NCI-H69 (cell line): Measurements from ENCODE around the gene ZNF283.

Experiments
- DNase-seq: peaks from one replicate; lab custom pipeline; 2025; lab: John Stamatoyannopoulos, UW

Gene ZNF283

GRCh38 chr19:43826787-43827754 is at the start of gene ZNF283:
Gene ZNF283, plus strand, starts transcription at chr19:43827321. Its CDS starts 6,184 bp downstream, at chr19:43833505.
- DNase-seq = peak; percentile 96

DNA sequence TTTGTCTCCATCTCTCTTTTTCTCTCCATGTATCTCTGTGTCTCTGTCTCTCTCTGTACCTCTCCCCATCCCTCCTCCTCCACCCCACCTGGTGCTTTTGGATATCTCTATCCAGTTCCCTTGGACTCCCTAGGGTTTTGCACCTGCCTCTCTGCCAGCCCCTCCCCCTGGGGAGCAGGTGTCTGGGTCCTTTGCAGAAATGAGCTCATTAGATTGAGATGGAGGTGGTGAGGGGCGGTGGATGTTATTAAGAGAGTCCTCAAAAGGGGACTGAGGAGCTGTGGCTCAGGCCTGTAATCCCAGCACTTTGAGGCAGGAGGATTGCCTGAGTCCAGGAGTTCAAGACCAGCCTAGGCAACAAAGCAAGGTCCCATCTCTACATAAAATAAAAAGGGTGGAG is 48.5 kb upstream of the ZNF283 start:
- peak; percentile 96 for DNase-seq

DNA sequence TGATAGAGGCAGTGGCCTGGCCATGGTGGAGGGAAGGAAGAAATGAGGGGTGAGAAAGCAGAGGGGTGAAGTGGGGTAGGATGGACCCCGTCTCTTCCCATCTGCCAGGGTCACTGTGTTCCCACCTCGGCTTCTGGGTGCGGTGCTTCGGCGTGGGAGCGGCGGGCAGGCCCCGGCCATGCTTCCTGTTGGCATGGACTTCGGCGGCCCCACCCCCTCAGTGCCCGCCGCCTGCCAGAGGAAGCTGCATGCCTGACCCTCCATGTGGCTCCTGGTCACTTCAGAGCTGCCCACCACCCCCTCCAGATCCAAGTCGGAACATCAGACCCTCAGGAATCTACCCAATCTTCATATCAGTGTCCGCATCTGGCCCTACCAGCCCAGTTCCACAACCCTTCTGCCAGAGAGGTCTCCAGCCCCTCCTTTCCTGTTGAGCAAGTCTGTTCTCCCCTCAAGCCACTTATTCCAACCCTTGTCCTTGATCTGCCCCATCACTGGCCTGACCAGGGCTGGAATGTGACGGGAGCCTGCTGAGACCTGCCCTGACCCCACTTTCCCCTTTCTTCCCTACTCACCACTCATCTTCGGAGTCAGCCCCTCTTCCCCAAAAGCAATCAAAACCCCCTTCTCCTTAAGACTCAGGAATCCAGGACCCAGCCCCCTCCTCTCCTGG is 47.8 kb upstream of the ZNF283 start:
- DNase-seq = no peak

DNA sequence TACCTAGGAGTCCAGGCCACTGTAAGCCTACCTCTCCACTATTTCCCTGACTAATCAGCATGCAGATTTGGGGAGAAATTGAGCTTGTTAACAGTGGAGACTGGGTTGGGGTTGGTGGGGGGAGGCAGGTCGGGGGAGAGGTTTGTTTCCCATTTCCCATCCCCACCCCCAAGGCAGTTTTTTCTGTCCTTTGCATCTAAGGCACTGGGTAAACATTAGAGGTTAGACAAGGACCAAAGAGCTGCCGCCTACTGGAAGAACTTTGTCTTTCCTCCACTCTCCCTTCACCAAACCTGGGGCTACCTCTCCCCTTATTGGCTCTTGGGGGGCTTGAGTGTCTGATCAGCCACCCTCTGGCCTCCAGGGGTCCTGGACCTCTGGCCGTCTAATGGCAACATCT is 47.3 kb upstream of the ZNF283 start:
- peak; percentile 37 for DNase-seq

DNA sequence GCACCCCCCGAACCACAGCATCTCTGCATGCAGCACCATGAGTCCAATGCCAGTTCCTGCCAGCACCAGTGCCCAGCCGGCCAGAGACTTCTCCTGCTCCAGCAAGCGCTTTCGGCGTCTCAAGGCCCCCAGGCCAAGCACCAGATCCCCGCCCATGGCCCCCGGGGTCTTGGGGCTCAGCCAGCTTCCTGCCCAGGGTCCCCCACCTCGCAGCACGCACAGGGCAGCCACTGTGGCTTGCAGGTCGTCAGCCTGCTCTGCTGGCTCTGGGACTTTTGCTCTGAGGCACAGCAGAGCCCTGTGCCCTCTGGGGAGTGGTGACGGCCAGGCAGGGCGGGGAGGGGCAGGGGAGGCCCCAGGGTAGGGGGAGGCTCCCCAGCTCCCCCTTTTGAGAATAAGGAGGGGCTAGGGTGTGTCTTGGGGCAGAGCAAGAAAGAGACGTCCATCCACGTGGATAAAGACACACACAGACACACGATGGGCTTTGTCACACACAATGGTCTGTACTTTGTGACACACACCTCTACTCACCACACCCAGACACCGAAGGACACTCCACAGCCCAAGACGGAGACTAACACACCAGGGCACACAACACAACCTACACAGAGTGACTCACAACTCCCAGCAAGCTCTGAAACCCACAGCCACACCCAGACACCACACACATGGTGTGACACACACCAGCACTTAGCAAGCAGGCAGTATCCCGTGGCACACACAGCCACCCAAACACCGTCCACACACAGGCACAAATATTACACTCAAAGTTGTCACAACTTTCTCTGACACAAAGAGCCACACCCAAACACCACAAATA is 46.2 kb upstream of the ZNF283 start, which contains the start of gene KCNN4:
TSS of gene KCNN4 (minus strand) at position 268 of the 820 bp plus-strand sequence. CDS start at position 156, 112 bp downstream.
- peak; percentile 19 for DNase-seq

DNA sequence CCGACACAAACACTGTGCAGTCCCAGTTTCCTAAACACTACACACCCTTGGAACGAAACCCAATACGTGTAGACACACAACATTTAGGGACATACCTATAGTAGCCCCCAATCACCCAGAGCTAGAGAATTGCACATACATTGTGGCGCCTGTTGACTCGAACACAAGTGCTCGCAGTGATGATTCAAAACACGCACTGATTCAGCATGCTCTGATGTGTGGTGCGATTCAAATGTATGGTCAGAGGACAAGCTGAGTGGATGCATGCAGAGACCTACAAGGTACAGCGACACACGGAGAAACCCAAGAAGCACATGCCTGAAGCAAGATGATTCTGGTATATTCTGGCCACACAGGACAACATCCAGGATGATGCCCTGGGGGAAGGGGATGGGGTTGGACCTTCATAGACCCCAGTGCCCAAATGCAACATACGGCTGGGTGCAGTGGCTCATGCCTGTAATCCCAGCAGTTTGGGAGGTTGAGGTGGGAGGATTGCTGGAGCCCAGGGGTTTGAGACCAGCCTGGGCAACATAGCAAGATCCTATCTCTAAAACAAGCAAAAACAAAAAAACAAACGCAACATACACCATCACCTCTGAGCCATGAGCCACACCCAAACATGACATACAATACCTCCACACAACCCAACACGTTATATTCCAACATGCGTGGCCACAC is 45.4 kb upstream of the ZNF283 start:
- no peak for DNase-seq

- no peak for DNase-seq
Observed at GRCh38 chr19:43782311-43782660, 44.8 kb upstream of the ZNF283 start.

DNA sequence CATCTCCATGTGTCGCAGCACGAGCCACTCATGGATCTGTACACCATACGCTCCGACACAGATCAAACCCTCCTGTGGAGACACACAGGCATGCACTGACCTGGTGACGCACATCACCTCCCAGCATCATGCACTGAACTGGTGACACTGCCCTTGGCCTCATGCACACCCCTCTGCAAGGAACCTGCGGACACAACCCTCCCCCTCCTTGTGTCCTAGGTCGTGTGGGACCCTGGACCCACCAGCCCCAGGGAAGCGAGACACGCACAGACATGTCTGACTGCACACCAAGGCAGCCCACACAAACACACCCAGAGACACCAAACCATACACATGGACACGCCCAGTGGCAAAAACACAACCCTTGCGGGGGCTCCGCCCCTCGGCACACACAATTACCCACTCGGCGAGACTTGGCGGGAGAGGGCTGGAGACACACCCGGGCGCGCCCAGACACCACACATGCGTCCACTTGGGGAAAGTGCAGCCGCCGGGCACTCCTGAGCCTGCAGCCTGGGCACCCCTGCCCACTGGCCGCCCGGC is 44.4 kb upstream of the ZNF283 start:
- DNase-seq = peak; percentile 63

DNA sequence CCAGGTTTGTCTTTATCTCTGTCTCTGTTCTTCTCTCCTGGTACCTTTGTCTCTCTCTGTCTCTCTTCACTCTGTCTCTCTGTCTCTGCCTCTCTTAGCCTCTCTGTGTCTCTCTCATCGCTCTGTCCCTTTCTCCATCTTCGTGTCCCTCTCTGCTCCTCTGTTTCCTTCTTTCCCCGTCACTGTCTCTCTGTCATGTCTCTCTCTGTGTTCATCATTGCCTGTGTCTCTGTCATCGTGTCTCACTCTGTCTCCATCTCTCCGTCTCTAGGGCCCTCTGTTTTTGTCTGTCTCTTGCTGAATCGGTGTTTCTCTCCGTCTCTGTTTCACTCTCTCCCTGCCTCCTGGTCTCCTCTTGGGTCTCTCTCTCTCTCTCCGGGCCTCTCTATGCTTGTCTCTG is 43.5 kb upstream of the ZNF283 start:
- no peak for DNase-seq

DNA sequence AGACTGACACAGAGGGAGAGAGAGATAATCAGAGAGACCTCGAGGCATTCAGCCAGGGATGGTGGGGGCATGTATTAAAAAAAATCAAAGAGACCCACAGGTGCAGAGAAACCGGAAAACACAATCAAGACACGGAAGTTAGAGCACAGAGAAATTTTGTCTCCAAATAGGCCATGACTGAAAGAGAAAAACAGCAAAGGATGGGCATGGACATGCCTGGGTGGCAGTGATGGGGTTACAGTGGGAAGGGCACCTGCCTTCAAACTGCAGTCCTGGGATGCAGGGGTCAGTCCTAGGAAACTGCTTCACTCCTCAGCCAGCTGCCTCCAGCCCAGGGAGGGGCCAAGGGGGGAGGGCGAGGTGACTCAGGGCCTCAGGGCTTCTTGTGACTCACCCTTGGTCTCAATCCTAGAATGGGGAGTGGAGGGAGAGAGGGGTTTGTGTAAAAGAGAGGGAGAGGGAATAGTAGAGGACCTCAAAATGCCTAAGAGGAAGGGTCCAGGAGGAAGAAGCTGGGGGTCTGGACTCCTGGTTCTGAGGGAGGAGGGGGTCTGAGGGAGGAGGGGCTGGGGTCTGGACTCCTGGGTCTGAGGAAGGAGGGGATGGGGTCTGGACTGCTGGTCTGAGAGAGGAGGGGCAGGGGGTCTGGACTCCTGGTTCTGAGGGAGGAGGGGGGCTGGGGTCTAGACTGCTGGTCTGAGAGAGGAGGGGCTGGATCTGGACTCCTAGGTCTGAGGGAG is 42.7 kb upstream of the ZNF283 start:
- peak; percentile 46 for DNase-seq

DNA sequence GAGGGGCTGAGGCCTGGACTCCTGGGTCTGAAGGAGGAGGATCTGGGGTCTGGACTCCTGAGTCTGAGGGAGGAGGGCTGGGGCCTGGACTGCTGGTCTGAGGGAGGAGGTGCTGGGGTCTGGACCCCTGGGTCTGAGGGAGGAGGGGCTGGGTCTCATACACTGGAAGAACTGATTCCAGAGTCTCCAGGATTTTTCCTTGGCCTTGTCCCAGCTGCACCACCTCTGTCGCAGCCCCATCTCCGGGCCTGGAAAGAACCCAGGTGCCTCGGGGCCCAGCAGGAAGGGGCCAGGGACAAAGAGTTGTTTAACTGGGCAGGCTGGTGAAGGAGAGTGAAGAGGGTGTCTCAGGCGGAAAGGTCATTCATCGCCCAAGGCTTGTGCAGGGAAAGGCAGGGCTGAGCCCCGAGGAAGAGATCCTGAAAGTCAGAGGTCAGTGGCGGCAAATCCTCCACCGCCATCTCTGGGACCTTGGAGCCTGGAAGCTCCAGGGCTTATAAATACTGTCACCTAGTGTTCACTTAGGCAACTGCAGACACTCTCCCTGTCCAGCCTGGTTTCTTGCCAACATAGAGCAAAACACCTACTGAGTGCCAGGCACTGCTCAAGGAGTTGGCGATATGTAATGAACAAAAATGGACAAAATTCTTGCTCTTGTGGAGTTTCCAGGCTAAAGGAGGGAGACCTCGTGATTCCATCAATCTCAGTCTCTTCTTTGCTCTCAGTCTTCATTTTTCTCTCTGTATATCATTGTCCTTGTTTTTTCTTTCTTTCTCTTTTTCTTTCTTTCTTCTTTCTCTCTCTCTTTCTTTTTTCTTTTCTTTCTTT is 41.9 kb upstream of the ZNF283 start:
- DNase-seq = peak; percentile 83

DNA sequence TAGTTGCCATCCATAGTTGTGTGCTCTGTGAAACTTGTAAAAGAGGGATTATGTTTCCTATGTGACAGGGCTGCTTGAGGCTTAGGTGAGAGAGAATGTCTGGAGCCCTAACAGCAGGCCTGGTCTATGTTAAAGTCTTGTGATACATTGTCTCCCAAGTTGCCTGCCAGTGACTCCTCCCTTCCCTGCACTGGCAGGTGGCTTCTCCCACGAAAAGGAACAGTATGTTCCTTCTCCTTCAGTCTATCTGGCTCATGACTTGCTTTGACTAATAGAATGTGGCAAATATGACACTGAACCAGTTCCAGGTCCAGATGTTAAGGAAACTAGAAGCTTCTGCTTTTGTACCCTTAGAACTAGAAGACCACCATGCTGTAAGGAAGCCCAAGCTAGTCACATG is 40.5 kb upstream of the ZNF283 start:
- no peak for DNase-seq

GRCh38 chr19:43789029-43789428 is 38.1 kb upstream of the ZNF283 start:
- no peak for DNase-seq

DNA sequence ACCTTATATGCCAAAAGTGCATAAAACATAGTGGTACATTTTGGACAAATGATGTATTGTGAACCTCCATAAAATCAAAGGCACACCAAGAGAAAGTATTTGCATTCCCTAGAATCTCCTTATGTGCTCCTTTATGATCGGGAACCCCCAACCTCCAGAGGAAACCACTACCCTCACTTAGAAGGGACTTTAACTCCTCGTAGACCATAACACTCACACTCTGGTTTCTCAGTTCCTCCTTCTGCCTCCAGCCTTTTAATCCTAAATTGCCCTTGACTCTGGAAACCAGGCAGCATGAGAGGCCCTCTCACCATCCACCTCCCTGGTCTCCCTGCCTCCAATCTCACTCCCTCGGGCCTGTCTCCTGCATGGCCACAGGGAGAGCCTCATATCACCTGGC is 36.5 kb upstream of the ZNF283 start:
- no peak for DNase-seq

- DNase-seq = no peak
Observed at GRCh38 chr19:43797118-43797517, 30.0 kb upstream of the ZNF283 start.

DNA sequence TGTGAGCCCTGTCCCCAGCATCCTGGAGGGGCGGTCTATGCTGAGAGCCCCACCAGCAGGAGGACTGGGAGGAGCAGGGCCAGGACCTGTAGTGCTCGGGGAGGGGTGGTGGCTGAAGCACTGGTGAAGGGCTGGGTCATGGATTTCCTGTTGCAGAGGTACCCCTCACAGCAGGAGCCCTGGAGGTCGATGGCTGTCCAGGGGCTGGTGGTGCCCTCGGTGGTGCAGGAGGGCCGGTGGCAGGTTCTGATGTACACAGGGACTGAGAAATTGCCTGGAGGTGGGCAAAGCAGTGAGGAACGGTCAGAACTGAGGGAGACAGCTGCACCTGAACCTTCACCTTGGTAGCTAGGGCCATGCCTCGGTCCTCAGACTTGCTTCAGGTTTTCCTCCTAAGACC is 29.6 kb upstream of the ZNF283 start:
- no peak for DNase-seq

- DNase-seq = no peak
Observed at GRCh38 chr19:43798026-43798545, 29.0 kb upstream of the ZNF283 start.

- DNase-seq = peak; percentile 97
Observed at GRCh38 chr19:43798546-43799409, 28.3 kb upstream of the ZNF283 start.
